Natural killer cell (primary cell): ENCODE data around the gene UBXN6. TPM values are rescaled to one million over a fixed set of nuclear protein-coding genes. Genes with fewer than 3 reads are reported as not detected.

Experiments used
- ATAC-seq, 3 donors: fragments of 150-1000 bp in 2 of 3; fragments of 200-7000 bp in 1 of 3; cut with Tn5 transposase; 1 replicate in 1 of 3; 2 replicates in 2 of 3; pipeline ENCODE4 v1.10.0; 2021; ENCODE audit warnings: mild to moderate bottlenecking in 2 of 3, moderate library complexity in 2 of 3
- DNase-seq, 2 donors: peaks; one replicate each; pipeline versions ENCODE4 v3.0.0 to v3.0.0-alpha.2; 2013 to 2021; ENCODE audit warnings: mixed read lengths in 1 of 2
- H3K27ac ChIP-seq: one replicate; pipeline ENCODE4 v1.5.1; 2013; ENCODE audit warnings: mild to moderate bottlenecking, low read length
- H3K27me3 ChIP-seq: one replicate; pipeline ENCODE4 v1.6.1; 2013; ENCODE audit warnings: low read length; ENCODE audit not compliant: control insufficient read depth, insufficient read depth
- H3K36me3 ChIP-seq: one replicate; pipeline ENCODE4 v1.6.1; 2013; ENCODE audit warnings: low read length; ENCODE audit not compliant: control insufficient read depth, insufficient read depth
- H3K4me1 ChIP-seq: one replicate; pipeline ENCODE4 v1.6.1; 2013; ENCODE audit warnings: low read length; ENCODE audit not compliant: control insufficient read depth, insufficient read depth
- H3K4me3 ChIP-seq: one replicate; pipeline ENCODE4 v1.5.1; 2013; ENCODE audit warnings: low read length
- H3K9me3 ChIP-seq: one replicate; pipeline ENCODE4 v1.6.1; 2013; ENCODE audit warnings: low read length; ENCODE audit not compliant: control insufficient read depth, insufficient read depth
- H3K27ac Mint-ChIP-seq, 2 donors: one replicate each; pipeline ENCODE4 v1.8.0; 2022; ENCODE audit warnings: mild to moderate bottlenecking in 2 of 2, mixed read lengths in 2 of 2, moderate library complexity in 1 of 2
- H3K27me3 Mint-ChIP-seq, 2 donors: one replicate each; pipeline ENCODE4 v1.8.0; 2022; ENCODE audit warnings: low read depth in 2 of 2, mixed read lengths in 2 of 2
- H3K36me3 Mint-ChIP-seq: one replicate; pipeline ENCODE4 v1.8.0; 2022; ENCODE audit warnings: mixed read lengths
- H3K4me1 Mint-ChIP-seq, 2 donors: one replicate each; pipeline ENCODE4 v1.8.0; 2022; ENCODE audit warnings: mixed read lengths in 2 of 2
- H3K4me3 Mint-ChIP-seq: one replicate; pipeline ENCODE4 v1.8.0; 2022; ENCODE audit warnings: mild to moderate bottlenecking, moderate library complexity, mixed read lengths
- H3K9me3 Mint-ChIP-seq, 2 donors: one replicate each; pipeline ENCODE4 v1.8.0; 2022; ENCODE audit warnings: mixed read lengths in 2 of 2
- WGBS: methylation state at CpG from one replicate; pipeline ENCODE4 v1.1.7; 2013; ENCODE audit warnings: missing lambda C conversion rate; ENCODE audit not compliant: insufficient coverage; 5-methylcytosine and 5-hydroxymethylcytosine counted together
- intact Hi-C: fragments of 100-400 bp; cut with micrococcal nuclease; formaldehyde crosslinking; loops from one replicate; pipeline ENCODE4 v1.14.2; 2022
- total RNA-seq, 4 donors: library from RNA; stranded (reverse); fragments of 120-200 nt in 1 of 4; gene quantifications; one replicate each; pipeline versions ENCODE4 v1.2.3 to v1.2.4, GENCODE V29; 2013 to 2022
- TF ChIP-seq, protein P1 (sequence below): fragments of 200-600 bp; IDR thresholded peaks from one replicate; pipeline ENCODE4 v1.8.0; 2022; ENCODE audit warnings: antibody characterized with exemption

The UBXN6 gene
- total RNA-seq, 3 donors from 2014 or later (not counting 1 experiment from before 2014, with no cell fraction given): 54.3 to 67.7 (median 63.3) TPM

DNA sequence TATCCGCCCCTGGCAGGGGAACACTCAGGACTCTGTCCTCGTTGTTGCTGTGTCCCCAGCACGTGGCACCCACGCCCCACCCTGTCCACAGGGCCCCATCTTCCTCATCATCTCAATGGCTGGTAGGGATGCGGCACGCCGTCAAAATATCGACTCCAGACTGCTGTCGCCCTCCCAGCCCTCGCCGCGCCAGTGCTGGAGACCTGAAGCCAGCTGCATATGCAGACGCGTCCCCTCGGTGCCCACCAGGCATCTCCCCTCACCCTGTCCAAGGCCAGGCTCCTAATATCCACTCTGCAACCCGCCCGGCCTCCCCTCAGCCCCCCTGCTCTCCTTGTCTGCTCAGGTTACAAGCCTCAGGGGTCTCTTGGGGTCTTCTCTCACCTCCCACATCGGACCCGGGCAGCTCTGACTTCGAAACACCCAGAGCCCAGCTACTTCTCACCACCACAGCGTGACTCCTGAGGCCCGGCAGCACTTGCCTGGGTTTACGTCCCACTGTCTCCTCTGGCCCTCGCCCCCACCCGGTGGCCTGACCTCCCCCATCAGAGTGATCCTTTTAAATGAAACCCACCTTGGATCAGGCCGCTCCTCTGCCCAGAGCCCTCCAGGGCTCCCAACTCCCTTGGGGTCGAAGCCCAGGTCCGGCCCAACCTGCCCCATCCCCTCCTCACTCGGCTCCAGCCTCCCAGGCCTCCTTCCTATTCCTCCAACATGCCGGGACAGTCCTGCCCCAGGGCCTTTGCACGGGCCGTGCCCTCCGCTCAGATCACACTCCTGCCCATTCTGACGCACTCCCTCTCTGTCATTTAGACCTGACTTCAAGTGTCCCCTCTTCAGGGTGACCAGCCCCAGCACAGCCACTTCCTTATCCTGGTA is 48.2 kb upstream of the UBXN6 start:
- TF ChIP-seq, protein P1, sequence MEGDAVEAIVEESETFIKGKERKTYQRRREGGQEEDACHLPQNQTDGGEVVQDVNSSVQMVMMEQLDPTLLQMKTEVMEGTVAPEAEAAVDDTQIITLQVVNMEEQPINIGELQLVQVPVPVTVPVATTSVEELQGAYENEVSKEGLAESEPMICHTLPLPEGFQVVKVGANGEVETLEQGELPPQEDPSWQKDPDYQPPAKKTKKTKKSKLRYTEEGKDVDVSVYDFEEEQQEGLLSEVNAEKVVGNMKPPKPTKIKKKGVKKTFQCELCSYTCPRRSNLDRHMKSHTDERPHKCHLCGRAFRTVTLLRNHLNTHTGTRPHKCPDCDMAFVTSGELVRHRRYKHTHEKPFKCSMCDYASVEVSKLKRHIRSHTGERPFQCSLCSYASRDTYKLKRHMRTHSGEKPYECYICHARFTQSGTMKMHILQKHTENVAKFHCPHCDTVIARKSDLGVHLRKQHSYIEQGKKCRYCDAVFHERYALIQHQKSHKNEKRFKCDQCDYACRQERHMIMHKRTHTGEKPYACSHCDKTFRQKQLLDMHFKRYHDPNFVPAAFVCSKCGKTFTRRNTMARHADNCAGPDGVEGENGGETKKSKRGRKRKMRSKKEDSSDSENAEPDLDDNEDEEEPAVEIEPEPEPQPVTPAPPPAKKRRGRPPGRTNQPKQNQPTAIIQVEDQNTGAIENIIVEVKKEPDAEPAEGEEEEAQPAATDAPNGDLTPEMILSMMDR: no peak
- DNase-seq (no peak), ATAC-seq (no peak)
- Mint-ChIP-seq H3K27ac (peak overlapping the region in 1 of 2 donors; percentile 50), H3K36me3 (no peaks in the 10 kb centered on the region), H3K4me3 (no peak overlapping the region), H3K9me3 (no peaks in the 10 kb centered on the region), H3K4me1 (peaks cover 6 to 12% of the 10 kb centered on the region in 2 donors), H3K27me3 (no peaks in the 10 kb centered on the region)
- no peaks in the 10 kb centered on the region for H3K4me1 ChIP-seq
- H3K4me3 ChIP-seq: no peak overlapping the region
- H3K27me3 ChIP-seq: no peaks in the 10 kb centered on the region
- H3K27ac ChIP-seq: no peak overlapping the region
- 97% methylated on average over 34 of the region's 34 CpGs for WGBS
- intact Hi-C loops: no loop called here
- H3K36me3 ChIP-seq: peaks cover 2% of the 10 kb centered on the region
- H3K9me3 ChIP-seq: no peaks in the 10 kb centered on the region

DNA sequence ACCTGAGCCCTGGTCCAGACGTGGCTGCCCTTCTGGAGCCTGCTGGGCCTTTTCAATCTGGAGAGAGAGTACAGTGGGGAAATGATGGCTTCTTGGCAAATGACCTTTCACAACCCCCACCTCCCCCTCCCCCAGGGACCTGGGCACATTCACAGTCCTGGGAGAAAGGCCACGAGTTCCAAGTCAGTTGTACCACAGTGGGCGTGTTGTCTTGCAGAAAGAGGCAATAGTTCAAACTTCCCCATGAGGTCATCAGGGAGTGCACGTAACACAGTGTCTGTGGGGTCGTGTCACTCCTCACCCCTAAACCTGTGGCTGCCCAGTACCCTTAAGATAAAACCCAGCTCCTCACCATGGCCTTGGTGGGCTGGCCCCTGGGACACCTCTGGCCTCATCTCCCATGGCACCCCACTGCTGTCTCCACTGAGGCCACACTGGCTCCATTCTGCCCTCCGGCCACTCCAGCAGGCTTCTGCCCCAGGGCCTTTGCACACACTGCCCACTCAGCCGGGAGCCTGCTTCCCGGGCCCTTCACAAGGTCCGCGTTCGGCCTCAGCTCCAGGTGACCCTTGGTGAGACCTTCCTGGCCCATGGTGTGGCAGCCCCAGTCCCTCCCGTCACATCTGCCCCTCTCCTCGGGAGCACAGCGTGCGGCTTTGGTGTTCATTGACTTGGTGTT is 47.4 kb upstream of the UBXN6 start:
- Histone ChIP-seq H3K4me3 (no peak overlapping the region), H3K36me3 (peaks cover 2% of the 10 kb centered on the region), H3K27ac (no peak overlapping the region), H3K9me3 (no peaks in the 10 kb centered on the region), H3K4me1 (no peaks in the 10 kb centered on the region), H3K27me3 (no peaks in the 10 kb centered on the region)
- Mint-ChIP-seq H3K27ac (no peak overlapping the region), H3K27me3 (no peaks in the 10 kb centered on the region), H3K36me3 (no peaks in the 10 kb centered on the region), H3K4me1 (peaks cover 6 to 12% of the 10 kb centered on the region in 2 donors), H3K4me3 (no peak overlapping the region), H3K9me3 (no peaks in the 10 kb centered on the region)
- no peak for ATAC-seq
- DNase-seq: no peak
- TF ChIP-seq, protein P1: no peak
- WGBS: 82% methylated on average over 14 of the region's 15 CpGs
- intact Hi-C loops: no loop called here

GRCh38 chr19:4504297-4504701 is 46.7 kb upstream of the UBXN6 start:
- no peaks in the 10 kb centered on the region for H3K4me1 ChIP-seq
- ATAC-seq (no peak), DNase-seq (no peak)
- TF ChIP-seq, protein P1: no peak
- no peak overlapping the region for H3K4me3 ChIP-seq
- Mint-ChIP-seq H3K27me3 (no peaks in the 10 kb centered on the region), H3K36me3 (no peaks in the 10 kb centered on the region), H3K4me1 (peaks cover 6 to 12% of the 10 kb centered on the region in 2 donors), H3K9me3 (no peaks in the 10 kb centered on the region), H3K4me3 (no peak overlapping the region), H3K27ac (no peak overlapping the region)
- WGBS: 96% methylated on average over 23 of the region's 23 CpGs
- no peak overlapping the region for H3K27ac ChIP-seq
- no peaks in the 10 kb centered on the region for H3K27me3 ChIP-seq
- no peaks in the 10 kb centered on the region for H3K9me3 ChIP-seq
- H3K36me3 ChIP-seq: peaks cover 2% of the 10 kb centered on the region
- intact Hi-C loops: no loop called here
